HCT116 (cell line): ENCODE data around the gene TTLL3. TPM values are rescaled to one million over a fixed set of nuclear protein-coding genes. Genes with fewer than 3 reads are reported as not detected.

Source experiments
- ATAC-seq: fragments of 200-7000 bp; cut with Tn5 transposase; 2 replicates; pipeline ENCODE4 v1.9.1; 2020; ENCODE audit warnings: mild to moderate bottlenecking, moderate library complexity
- BruUV-seq: library from RNA; stranded (reverse); fragments of 400-500 nt; replicated peaks from 2 replicates; lab custom pipeline; 2021; lab: Mats Ljungman, UMichigan
- CTCF ChIA-PET: fragments of 300-600 bp; sonication (Branson Sonifier 250); formaldehyde crosslinking; loops from one replicate; lab custom pipeline; 2021; ENCODE audit warnings: antibody characterized with exemption; lab: Charles Lee
- POLR2A ChIA-PET: fragments of 300-600, 350-600 bp; sonication (Branson Sonifier 250); formaldehyde crosslinking; loops from one replicate; lab custom pipeline; 2021; ENCODE audit warnings: antibody characterized with exemption; lab: Charles Lee
- RAD21 ChIA-PET, 2 experiments: fragments of 300-600 bp; sonication (Branson Sonifier 250); formaldehyde crosslinking; loops; one replicate each; lab custom pipeline; 2023; ENCODE audit warnings: low total read pairs in 2 of 2; ENCODE audit not compliant: uncharacterized antibody in 2 of 2, unreplicated experiment in 2 of 2, low non-redundant PET in 1 of 2; lab: Charles Lee
- DNase-seq: peaks from one replicate; pipeline ENCODE4 v3.0.0-alpha.2; 2010; ENCODE audit warnings: low read depth, low spot score
- H2AFZ ChIP-seq: fragments of 200-600 bp; shearing (Covaris generic), sonication (generic); 2 replicates; pipeline ENCODE4 v1.6.1; 2017; ENCODE audit warnings: low read depth, mixed run types, mixed read lengths, antibody characterized with exemption, low read length; ENCODE audit not compliant: poor library complexity, severe bottlenecking
- H3K27ac ChIP-seq: 2 replicates; pipeline ENCODE4 v1.5.1; 2012; ENCODE audit warnings: low read depth, low read length
- H3K27me3 ChIP-seq: fragments of 200-600 bp; sonication (generic); 2 replicates; pipeline ENCODE4 v1.6.1; 2016; ENCODE audit warnings: mixed run types, low read length, mixed read lengths; ENCODE audit not compliant: insufficient read depth
- H3K36me3 ChIP-seq, 2 experiments: fragments of 200-500 bp in 1 of 2; fragments of 200-600 bp in 1 of 2; sonication (Bioruptor generic) in 1 of 2; sonication (generic) in 1 of 2; 2 replicates each; pipeline versions ENCODE4 v1.5.1 to v1.6.1; 2014 to 2016; ENCODE audit warnings: low read length in 2 of 2, inconsistent platforms in 1 of 2, mixed read lengths in 1 of 2, mixed run types in 1 of 2; ENCODE audit not compliant: insufficient read depth in 2 of 2, control insufficient read depth in 1 of 2
- H3K4me1 ChIP-seq, 2 experiments: fragments of 200-600 bp in 1 of 2; sonication (generic) in 1 of 2; 2 replicates each; pipeline versions ENCODE4 v1.5.1 to v1.6.1; 2012 to 2017; ENCODE audit warnings: low read length in 2 of 2, inconsistent platforms in 1 of 2, mild to moderate bottlenecking in 1 of 2, mixed read lengths in 1 of 2, mixed run types in 1 of 2, moderate library complexity in 1 of 2; ENCODE audit not compliant: insufficient read depth in 2 of 2, control insufficient read depth in 1 of 2
- H3K4me2 ChIP-seq: fragments of 200-600 bp; sonication (generic); 2 replicates; pipeline ENCODE4 v1.6.1; 2017; ENCODE audit warnings: mixed run types, low read length, mixed read lengths
- H3K4me3 ChIP-seq, 2 experiments: fragments of 200-600 bp in 1 of 2; sonication (generic) in 1 of 2; replicated peaks in 1 of 2; 2 replicates each; pipeline ENCODE4 v1.5.1; 2011 to 2016; ENCODE audit warnings: low read length in 2 of 2, control low read depth in 1 of 2, low read depth in 1 of 2, mild to moderate bottlenecking in 1 of 2, mixed read lengths in 1 of 2, mixed run types in 1 of 2
- H3K79me2 ChIP-seq: fragments of 200-600 bp; sonication (generic); 2 replicates; pipeline ENCODE4 v1.6.1; 2017; ENCODE audit warnings: mild to moderate bottlenecking, mixed run types, low read length, moderate library complexity, mixed read lengths; ENCODE audit not compliant: insufficient read depth
- H3K9ac ChIP-seq: fragments of 200-600 bp; sonication (generic); 2 replicates; pipeline ENCODE4 v1.6.1; 2016; ENCODE audit warnings: low read length, mixed read lengths
- H3K9me2 ChIP-seq: fragments of 200-600 bp; sonication (generic), shearing (Covaris generic); 2 replicates; pipeline ENCODE4 v1.6.1; 2017; ENCODE audit warnings: mixed run types, mild to moderate bottlenecking, moderate library complexity; ENCODE audit not compliant: insufficient read depth
- H3K9me3 ChIP-seq, 2 experiments: fragments of 200-500 bp in 1 of 2; fragments of 200-600 bp in 1 of 2; sonication (Bioruptor generic) in 1 of 2; sonication (generic) in 1 of 2; 2 replicates each; pipeline ENCODE4 v1.6.1; 2014 to 2017; ENCODE audit warnings: low read length in 2 of 2, mixed read lengths in 2 of 2, inconsistent platforms in 1 of 2, low read depth in 1 of 2, mild to moderate bottlenecking in 1 of 2, mixed run types in 1 of 2, moderate library complexity in 1 of 2; ENCODE audit not compliant: control insufficient read depth in 1 of 2, insufficient read depth in 1 of 2
- H4K20me1 ChIP-seq: fragments of 200-600 bp; sonication (generic), shearing (Covaris generic); 2 replicates; pipeline ENCODE4 v1.6.1; 2017; ENCODE audit warnings: mixed run types, mild to moderate bottlenecking, moderate library complexity; ENCODE audit not compliant: insufficient read depth
- CBX3 ChIP-seq: IDR thresholded peaks from 2 replicates; pipeline ENCODE4 v1.6.1; 2012; ENCODE audit warnings: low read depth
- CEBPB ChIP-seq: IDR thresholded peaks from 2 replicates; pipeline ENCODE4 v1.6.1; 2012; ENCODE audit warnings: low read depth
- EGR1 ChIP-seq: IDR thresholded peaks from 2 replicates; pipeline ENCODE4 v1.6.1; 2012; ENCODE audit warnings: low read depth
- POLR2AphosphoS5 ChIP-seq: IDR thresholded peaks from 2 replicates; pipeline ENCODE4 v1.6.1; 2011; ENCODE audit warnings: mild to moderate bottlenecking, low read depth, low read length, moderate library complexity
- RAD21 ChIP-seq: IDR thresholded peaks from 2 replicates; pipeline ENCODE4 v1.6.1; 2012; ENCODE audit warnings: low read depth, mild to moderate bottlenecking
- SP1 ChIP-seq: IDR thresholded peaks from 2 replicates; pipeline ENCODE4 v1.6.1; 2012; ENCODE audit warnings: low read depth
- TCF7L2 ChIP-seq: IDR thresholded peaks from 2 replicates; pipeline ENCODE4 v1.7.0; 2011; ENCODE audit warnings: borderline replicate concordance, inconsistent platforms; ENCODE audit not compliant: insufficient read depth, insufficient read length; ENCODE audit errors: extremely low read depth
- ZFX ChIP-seq: fragments of 450-650 bp; IDR thresholded peaks from 2 replicates; pipeline ENCODE4 v1.6.1; 2017
- ZNF274 ChIP-seq: fragments of 200-500 bp; sonication (Bioruptor generic); IDR thresholded peaks from 2 replicates; pipeline ENCODE4 v1.6.1; 2014; ENCODE audit warnings: mild to moderate bottlenecking, low read depth, low read length, inconsistent platforms
- intact Hi-C: fragments of 100-400 bp; cut with micrococcal nuclease; formaldehyde crosslinking; loops from 2 replicates; pipeline ENCODE4 v1.10.0; 2022
- total RNA-seq: library from RNA; stranded (reverse); gene quantifications from one replicate; pipeline ENCODE4 v1.2.1, GENCODE V29; 2021; ENCODE audit not compliant: unreplicated experiment
- TF ChIP-seq, protein P1 (sequence below): IDR thresholded peaks from 2 replicates; pipeline ENCODE4 v1.6.1; 2012; ENCODE audit warnings: low read depth
- TF ChIP-seq, protein P2 (sequence below): IDR thresholded peaks from 2 replicates; pipeline ENCODE4 v1.6.1; 2011; ENCODE audit warnings: mild to moderate bottlenecking, low read length, moderate library complexity; ENCODE audit not compliant: insufficient replicate concordance; ENCODE audit errors: extremely low read depth
- TF ChIP-seq, protein P3 (sequence below): IDR thresholded peaks from 2 replicates; pipeline ENCODE4 v1.6.1; 2012

TTLL3 gene
- total RNA-seq, 1 experiment from 2014 or later = 40.3 TPM

DNA sequence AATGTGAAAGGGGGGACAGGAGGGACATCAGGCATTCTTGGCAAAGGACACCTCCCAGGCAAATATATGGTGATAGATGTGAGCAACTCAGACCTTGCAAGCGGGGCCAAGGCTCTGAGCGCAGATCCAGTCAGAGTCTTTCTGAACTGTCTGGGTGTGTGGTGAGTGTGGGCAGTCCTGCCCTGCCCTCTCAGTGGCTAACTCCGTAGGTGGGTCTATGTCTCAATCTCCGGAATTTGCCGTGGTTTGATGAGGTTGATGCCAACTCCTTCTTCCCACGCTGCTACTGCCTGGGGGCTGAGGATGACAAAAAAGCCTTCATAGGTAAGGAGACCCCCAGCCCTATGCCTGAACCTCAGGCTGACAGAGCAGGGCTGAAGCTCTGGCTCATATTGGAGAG is 7.4 kb downstream of the TTLL3 start (continued):
- TF ChIP-seq, protein P1, sequence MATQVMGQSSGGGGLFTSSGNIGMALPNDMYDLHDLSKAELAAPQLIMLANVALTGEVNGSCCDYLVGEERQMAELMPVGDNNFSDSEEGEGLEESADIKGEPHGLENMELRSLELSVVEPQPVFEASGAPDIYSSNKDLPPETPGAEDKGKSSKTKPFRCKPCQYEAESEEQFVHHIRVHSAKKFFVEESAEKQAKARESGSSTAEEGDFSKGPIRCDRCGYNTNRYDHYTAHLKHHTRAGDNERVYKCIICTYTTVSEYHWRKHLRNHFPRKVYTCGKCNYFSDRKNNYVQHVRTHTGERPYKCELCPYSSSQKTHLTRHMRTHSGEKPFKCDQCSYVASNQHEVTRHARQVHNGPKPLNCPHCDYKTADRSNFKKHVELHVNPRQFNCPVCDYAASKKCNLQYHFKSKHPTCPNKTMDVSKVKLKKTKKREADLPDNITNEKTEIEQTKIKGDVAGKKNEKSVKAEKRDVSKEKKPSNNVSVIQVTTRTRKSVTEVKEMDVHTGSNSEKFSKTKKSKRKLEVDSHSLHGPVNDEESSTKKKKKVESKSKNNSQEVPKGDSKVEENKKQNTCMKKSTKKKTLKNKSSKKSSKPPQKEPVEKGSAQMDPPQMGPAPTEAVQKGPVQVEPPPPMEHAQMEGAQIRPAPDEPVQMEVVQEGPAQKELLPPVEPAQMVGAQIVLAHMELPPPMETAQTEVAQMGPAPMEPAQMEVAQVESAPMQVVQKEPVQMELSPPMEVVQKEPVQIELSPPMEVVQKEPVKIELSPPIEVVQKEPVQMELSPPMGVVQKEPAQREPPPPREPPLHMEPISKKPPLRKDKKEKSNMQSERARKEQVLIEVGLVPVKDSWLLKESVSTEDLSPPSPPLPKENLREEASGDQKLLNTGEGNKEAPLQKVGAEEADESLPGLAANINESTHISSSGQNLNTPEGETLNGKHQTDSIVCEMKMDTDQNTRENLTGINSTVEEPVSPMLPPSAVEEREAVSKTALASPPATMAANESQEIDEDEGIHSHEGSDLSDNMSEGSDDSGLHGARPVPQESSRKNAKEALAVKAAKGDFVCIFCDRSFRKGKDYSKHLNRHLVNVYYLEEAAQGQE = no peak
- TF ChIP-seq RAD21 (no peak), POLR2AphosphoS5 (no peak), ZNF274 (no peak), SP1 (no peak)

DNA sequence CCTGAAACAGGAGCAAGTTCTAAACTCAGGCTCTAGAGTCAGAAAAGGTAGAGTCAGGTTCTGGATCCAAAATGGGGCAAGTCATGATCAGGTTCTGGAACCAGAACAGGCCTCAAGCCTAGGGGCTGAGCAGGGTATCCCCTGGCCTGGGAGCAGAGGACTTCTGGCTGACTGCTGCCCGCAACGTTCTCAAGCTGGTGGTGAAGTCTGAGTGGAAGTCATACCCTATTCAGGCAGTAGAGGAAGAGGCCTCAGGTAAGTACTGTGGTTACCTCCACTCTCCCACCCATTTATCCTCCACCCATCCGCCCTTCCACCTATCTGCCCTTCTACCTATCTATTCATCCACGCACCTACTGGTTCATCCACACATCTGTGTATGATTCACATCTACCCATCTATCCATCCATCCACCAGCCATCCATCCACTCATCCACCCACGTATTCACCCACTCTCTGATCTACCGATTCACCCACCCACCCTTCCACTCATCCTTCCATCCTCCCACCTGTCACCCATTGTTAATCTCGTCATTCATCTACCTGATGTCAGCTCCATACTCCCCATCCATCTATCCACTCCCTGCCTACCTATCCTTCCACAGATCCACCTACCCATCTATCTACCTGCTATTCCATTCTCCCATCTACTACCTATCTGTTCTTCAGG is 8.7 kb downstream of the TTLL3 start:
- Histone ChIP-seq H3K9ac (no peak overlapping the region), H3K4me3 (no peak overlapping the region), H4K20me1 (no peaks in the 10 kb centered on the region), H3K27ac (no peak overlapping the region), H3K27me3 (no peaks in the 10 kb centered on the region), H3K9me2 (no peaks in the 10 kb centered on the region), H3K4me1 (no peaks in the 10 kb centered on the region), H3K36me3 (peaks cover 0 to under 1% of the 10 kb centered on the region in 2 experiments; a peak in 2 of 4 replicates), H2AFZ (no peak overlapping the region), H3K9me3 (no peaks in the 10 kb centered on the region), H3K4me2 (no peak overlapping the region), H3K79me2 (no peaks in the 10 kb centered on the region)
- TF ChIP-seq RAD21 (no peak), TCF7L2 (no peak), EGR1 (no peak), CBX3 (no peak), ZFX (no peak), CEBPB (no peak), SP1 (no peak)
- TF ChIP-seq, protein P2, sequence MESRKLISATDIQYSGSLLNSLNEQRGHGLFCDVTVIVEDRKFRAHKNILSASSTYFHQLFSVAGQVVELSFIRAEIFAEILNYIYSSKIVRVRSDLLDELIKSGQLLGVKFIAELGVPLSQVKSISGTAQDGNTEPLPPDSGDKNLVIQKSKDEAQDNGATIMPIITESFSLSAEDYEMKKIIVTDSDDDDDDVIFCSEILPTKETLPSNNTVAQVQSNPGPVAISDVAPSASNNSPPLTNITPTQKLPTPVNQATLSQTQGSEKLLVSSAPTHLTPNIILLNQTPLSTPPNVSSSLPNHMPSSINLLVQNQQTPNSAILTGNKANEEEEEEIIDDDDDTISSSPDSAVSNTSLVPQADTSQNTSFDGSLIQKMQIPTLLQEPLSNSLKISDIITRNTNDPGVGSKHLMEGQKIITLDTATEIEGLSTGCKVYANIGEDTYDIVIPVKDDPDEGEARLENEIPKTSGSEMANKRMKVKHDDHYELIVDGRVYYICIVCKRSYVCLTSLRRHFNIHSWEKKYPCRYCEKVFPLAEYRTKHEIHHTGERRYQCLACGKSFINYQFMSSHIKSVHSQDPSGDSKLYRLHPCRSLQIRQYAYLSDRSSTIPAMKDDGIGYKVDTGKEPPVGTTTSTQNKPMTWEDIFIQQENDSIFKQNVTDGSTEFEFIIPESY = no peak
- TF ChIP-seq, protein P3, sequence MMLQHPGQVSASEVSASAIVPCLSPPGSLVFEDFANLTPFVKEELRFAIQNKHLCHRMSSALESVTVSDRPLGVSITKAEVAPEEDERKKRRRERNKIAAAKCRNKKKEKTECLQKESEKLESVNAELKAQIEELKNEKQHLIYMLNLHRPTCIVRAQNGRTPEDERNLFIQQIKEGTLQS = no peak
- TF ChIP-seq, protein P1 = no peak
- ATAC-seq = no peak
- intact Hi-C loops = no loop called here
- ChIA-PET RAD21 (no interaction called here), POLR2A (no interaction called here), CTCF (interaction anchor here (1.9 kb wide), 1 partner anchor 10 kb away, joined by 4 read pairs; no protein-coding TSS in a partner anchor)
- no TSS peak for BruUV-seq
- DNase-seq = no peak
